OCI-LY1 (cell line): ENCODE results near the gene FAM50A.

Experiments used
- H2AFZ ChIP-seq: fragments of 200-600 bp; sonication (generic), shearing (Covaris generic); 2 replicates; pipeline ENCODE4 v1.6.0; 2014; ENCODE audit warnings: antibody characterized with exemption, mild to moderate bottlenecking, low read length
- H3F3A ChIP-seq: fragments of 200-600 bp; sonication (generic), shearing (Covaris generic); 2 replicates; pipeline ENCODE4 v1.6.0; 2014; ENCODE audit warnings: mild to moderate bottlenecking, antibody characterized with exemption, low read length, moderate library complexity; ENCODE audit not compliant: insufficient read depth
- H3K27ac ChIP-seq: fragments of 200-600 bp; sonication (generic); 2 replicates; pipeline ENCODE4 v1.5.1; 2014; ENCODE audit warnings: low read length, mixed run types, mild to moderate bottlenecking, low read depth; ENCODE audit not compliant: poor library complexity, severe bottlenecking
- H3K27me3 ChIP-seq: fragments of 200-600 bp; sonication (generic); 2 replicates; pipeline ENCODE4 v1.6.0; 2014; ENCODE audit warnings: antibody characterized with exemption, mild to moderate bottlenecking, low read length, moderate library complexity; ENCODE audit not compliant: insufficient read depth
- H3K36me3 ChIP-seq: fragments of 200-600 bp; sonication (generic); 2 replicates; pipeline ENCODE4 v1.6.1; 2014; ENCODE audit warnings: mild to moderate bottlenecking, antibody characterized with exemption, low read length, moderate library complexity, mixed read lengths; ENCODE audit not compliant: insufficient read depth
- H3K4me1 ChIP-seq: fragments of 200-600 bp; sonication (generic); 2 replicates; pipeline ENCODE4 v1.5.1; 2014; ENCODE audit warnings: mild to moderate bottlenecking, low read length, moderate library complexity; ENCODE audit not compliant: insufficient read depth, severe bottlenecking
- H3K4me2 ChIP-seq: fragments of 200-600 bp; sonication (generic), shearing (Covaris generic); 2 replicates; pipeline ENCODE4 v1.6.1; 2014; ENCODE audit warnings: low read length
- H3K4me3 ChIP-seq: fragments of 200-600 bp; sonication (generic); 2 replicates; pipeline ENCODE4 v1.5.1; 2014; ENCODE audit warnings: low read length, low read depth, mild to moderate bottlenecking, mixed read lengths; ENCODE audit not compliant: poor library complexity, severe bottlenecking
- H3K79me2 ChIP-seq: fragments of 200-600 bp; shearing (Covaris generic); 2 replicates; pipeline ENCODE4 v1.6.1; 2016; ENCODE audit warnings: mixed run types, low read length, mixed read lengths; ENCODE audit not compliant: insufficient read depth
- H3K9ac ChIP-seq: fragments of 200-600 bp; sonication (generic), shearing (Covaris generic); 2 replicates; pipeline ENCODE4 v1.6.1; 2014; ENCODE audit warnings: mild to moderate bottlenecking, low read length, mixed read lengths
- H3K9me2 ChIP-seq: fragments of 200-600 bp; sonication (generic), shearing (Covaris generic); 2 replicates; pipeline ENCODE4 v1.6.1; 2014; ENCODE audit warnings: low read depth, mild to moderate bottlenecking, low read length, mixed read lengths
- H3K9me3 ChIP-seq: fragments of 200-600 bp; shearing (Covaris generic); 2 replicates; pipeline ENCODE4 v1.6.1; 2014; ENCODE audit warnings: low read length, mixed read lengths
- H4K20me1 ChIP-seq: fragments of 200-600 bp; sonication (generic), shearing (Covaris generic); 2 replicates; pipeline ENCODE4 v1.6.0; 2016; ENCODE audit warnings: mild to moderate bottlenecking, low read length; ENCODE audit not compliant: insufficient read depth
- CTCF ChIP-seq: fragments of 200-600 bp; sonication (generic), shearing (Covaris generic); IDR thresholded peaks from 2 replicates; pipeline ENCODE4 v1.5.1; 2017; ENCODE audit warnings: mild to moderate bottlenecking, antibody characterized with exemption, low read length, moderate library complexity, mixed read lengths
- EZH2 ChIP-seq: fragments of 200-600 bp; sonication (generic), shearing (Covaris generic); IDR thresholded peaks from 2 replicates; pipeline ENCODE4 v1.8.0; 2017; ENCODE audit warnings: borderline replicate concordance, mixed run types, mild to moderate bottlenecking, antibody characterized with exemption, low read length, moderate library complexity, mixed read lengths

The FAM50A gene

GRCh38 chrX:154486052-154486395 lies 42.1 kb downstream of the FAM50A start:
- Histone ChIP-seq H3K27ac (peak overlapping the region; percentile 47), H3K9me2 (no peaks in the 10 kb centered on the region), H3K4me3 (peak overlapping the region; percentile 72), H3F3A (no peaks in the 10 kb centered on the region), H3K9me3 (no peaks in the 10 kb centered on the region), H3K4me1 (peaks cover 59% of the 10 kb centered on the region), H3K27me3 (no peaks in the 10 kb centered on the region), H3K36me3 (peaks cover 23% of the 10 kb centered on the region), H3K79me2 (no peaks in the 10 kb centered on the region), H3K9ac (peak overlapping the region; percentile 84), H2AFZ (no peak overlapping the region), H4K20me1 (no peaks in the 10 kb centered on the region), H3K4me2 (peak overlapping the region; percentile 79)
- TF ChIP-seq EZH2 (no peak), CTCF (no peak)

GRCh38 chrX:154486396-154487207 lies 42.7 kb downstream of the FAM50A start, which contains the start of gene UBL4A:
Gene UBL4A, minus strand, starts transcription at chrX:154486615. Its CDS starts 31 bp downstream, at chrX:154486584.
- H3K9me3 ChIP-seq: no peaks in the 10 kb centered on the region
- H2AFZ ChIP-seq: no peak within 1 kb of the TSS
- peaks cover 58% of the 10 kb centered on the region for H3K4me1 ChIP-seq
- no peaks in the 10 kb centered on the region for H3K9me2 ChIP-seq
- peak within 1 kb of the TSS; percentile 84 for H3K9ac ChIP-seq
- H4K20me1 ChIP-seq: no peaks in the 10 kb centered on the region
- H3K27ac ChIP-seq: peak within 1 kb of the TSS; percentile 63
- TF ChIP-seq EZH2 (no peak), CTCF (no peak)
- H3K79me2 ChIP-seq: no peaks in the 10 kb centered on the region
- peaks cover 23% of the 10 kb centered on the region for H3K36me3 ChIP-seq
- H3F3A ChIP-seq: no peaks in the 10 kb centered on the region
- peak within 1 kb of the TSS; percentile 72 for H3K4me3 ChIP-seq
- no peaks in the 10 kb centered on the region for H3K27me3 ChIP-seq
- H3K4me2 ChIP-seq: peak within 1 kb of the TSS; percentile 79

GRCh38 chrX:154487518-154488290 lies 43.8 kb downstream of the FAM50A start:
- H3K4me3 ChIP-seq: no peak overlapping the region
- no peak overlapping the region for H3K9ac ChIP-seq
- no peaks in the 10 kb centered on the region for H3K27me3 ChIP-seq

More at GRCh38 chrX:154487518-154488290, 43.8 kb downstream of the FAM50A start:
- Histone ChIP-seq H3K9me3 (no peaks in the 10 kb centered on the region), H3F3A (no peaks in the 10 kb centered on the region), H3K4me2 (no peak overlapping the region), H3K79me2 (no peaks in the 10 kb centered on the region), H3K27ac (peak overlapping the region; percentile 63), H3K9me2 (no peaks in the 10 kb centered on the region), H3K4me1 (peaks cover 47% of the 10 kb centered on the region), H2AFZ (no peak overlapping the region), H3K36me3 (peaks cover 23% of the 10 kb centered on the region), H4K20me1 (no peaks in the 10 kb centered on the region)
- TF ChIP-seq EZH2 (no peak), CTCF (no peak)
